ENCODE results near the gene BRINP3. TPM values are rescaled to one million over a fixed set of nuclear protein-coding genes. Genes with fewer than 3 reads are reported as not detected.

Gene BRINP3
- total and polyA plus RNA-seq, 2 experiments from 2014 or later = not detected

GRCh38 chr1:190484045-190484444, 6.4 kb upstream of the BRINP3 start (continued):
- no peak for TF ChIP-seq ZNF462 (CRISPR knock-in tag; IDR thresholded peaks at IDR 0.05)

- Mint-ChIP-seq H3K36me3 (ENCODE audit: low read depth) (no peaks in the 10 kb centered on the region), H3K4me3 (no peak overlapping the region)
- no peak overlapping the region for H3K4me3 ChIP-seq
These were observed 2.6 kb upstream of the BRINP3 start for GRCh38 chr1:190480231-190480630.

More at GRCh38 chr1:190480231-190480630, 2.6 kb upstream of the BRINP3 start:
- Histone ChIP-seq H3K27ac (ENCODE audit: low read depth) (no peak overlapping the region), H3K9me2 (ENCODE audit: insufficient read depth) (no peaks in the 10 kb centered on the region), H4K20me1 (replicated peaks; ENCODE audit: insufficient read depth) (no peaks in the 10 kb centered on the region), H3K4me2 (peak overlapping the region; percentile 73), H3K79me2 (replicated peaks; ENCODE audit: insufficient read depth) (no peaks in the 10 kb centered on the region), H3K36me3 (ENCODE audit: insufficient read depth) (no peaks in the 10 kb centered on the region), H3K27me3 (ENCODE audit: insufficient read depth) (peaks cover 34% of the 10 kb centered on the region), H2AFZ (no peak overlapping the region), H3F3A (replicated peaks; ENCODE audit: low read depth) (no peaks in the 10 kb centered on the region), H3K4me1 (ENCODE audit: insufficient read depth) (peaks cover 33% of the 10 kb centered on the region)
- TF ChIP-seq CREB1 (CRISPR knock-in tag; IDR thresholded peaks at IDR 0.05; ENCODE audit: low read depth) = no peak
- TF ChIP-seq JUNB (IDR thresholded peaks at IDR 0.05; ENCODE audit: unreplicated experiment) = no peak
- TF ChIP-seq STAT1 (IDR thresholded peaks at IDR 0.05; ENCODE audit: unreplicated experiment) = no peak
- no peak for TF ChIP-seq REST (IDR thresholded peaks at IDR 0.05; ENCODE audit: unreplicated experiment)
- TF ChIP-seq EZH2 (IDR thresholded peaks at IDR 0.05; ENCODE audit: low read depth, unreplicated experiment) = no peak
- TF ChIP-seq EZH2phosphoT487 (IDR thresholded peaks at IDR 0.05; ENCODE audit: unreplicated experiment) = no peak
- no peak for TF ChIP-seq CTCF (conservative IDR thresholded peaks at IDR 0.05; ENCODE audit: low read depth in 2 of 2)
- TF ChIP-seq POLR2AphosphoS5 (IDR thresholded peaks at IDR 0.05; ENCODE audit: low read depth) = no peak
- TF ChIP-seq ETS1 (IDR thresholded peaks at IDR 0.05) = no peak
- TF ChIP-seq NANOG (IDR thresholded peaks at IDR 0.05; ENCODE audit: borderline replicate concordance) = no peak
- Mint-ChIP-seq H3K4me1 (peaks cover 31% of the 10 kb centered on the region), H3K27ac (no peak overlapping the region), H3K9me3 (no peaks in the 10 kb centered on the region), H3K27me3 (ENCODE audit: insufficient read depth, low read depth, poor library complexity) (peaks cover 27% of the 10 kb centered on the region)
- ATAC-seq (no peak), DNase-seq (ENCODE audit: low spot score) (no peak)
